Measurements from ENCODE around the gene ELMO2.

The ELMO2 gene

DNA sequence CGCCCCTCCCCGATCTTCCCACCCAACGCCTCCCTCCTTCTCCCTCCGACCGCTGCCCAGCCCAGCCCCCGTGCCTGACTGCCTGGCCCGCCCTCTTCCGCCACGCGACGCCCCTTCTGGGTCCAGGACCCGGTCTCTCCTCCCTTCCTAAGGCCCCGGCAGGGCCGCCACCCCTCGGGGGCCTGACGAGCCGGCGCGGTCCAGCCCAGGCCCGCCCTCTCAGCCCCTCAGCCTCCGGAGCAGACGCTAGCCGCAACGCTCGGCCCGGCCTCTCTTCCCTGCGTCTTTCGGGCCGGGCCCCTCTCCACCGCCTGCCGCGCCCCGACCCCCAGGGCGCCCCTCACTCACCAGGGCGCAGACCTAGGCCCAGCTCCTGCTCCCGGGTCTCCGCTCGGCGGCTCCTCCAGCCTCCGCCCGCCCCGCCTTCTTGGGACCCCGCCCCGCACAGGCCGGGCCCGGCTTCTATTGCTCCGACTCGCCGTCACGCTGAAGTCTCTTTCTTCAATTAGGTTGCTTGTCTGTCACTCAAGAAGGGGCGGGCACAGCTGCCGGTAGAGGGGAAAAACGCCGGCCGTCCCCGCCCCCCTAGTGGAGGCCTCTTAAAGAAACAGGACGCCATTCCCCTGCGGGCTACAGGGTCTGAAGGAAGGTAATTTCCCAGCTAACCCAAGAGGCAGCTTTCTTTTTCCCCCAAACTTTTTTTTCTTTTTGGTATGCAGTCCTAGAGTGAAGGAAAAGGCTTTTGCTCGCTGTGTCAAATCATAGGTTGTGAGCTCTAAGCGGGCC is at the start of gene ELMO2:
ELMO2 (minus strand) TSS at position 416 of the 786 bp plus-strand sequence. CDS start 12,133 bp downstream, outside the sequence.
- DNase-seq, result peak; percentile 90 to 91

- DNase-seq, result no peak
Observed at GRCh38 chr20:46455729-46456128, 49.3 kb upstream of the ELMO2 start.

- no peak for DNase-seq
Observed at GRCh38 chr20:46446851-46447250, 40.4 kb upstream of the ELMO2 start.

DNA sequence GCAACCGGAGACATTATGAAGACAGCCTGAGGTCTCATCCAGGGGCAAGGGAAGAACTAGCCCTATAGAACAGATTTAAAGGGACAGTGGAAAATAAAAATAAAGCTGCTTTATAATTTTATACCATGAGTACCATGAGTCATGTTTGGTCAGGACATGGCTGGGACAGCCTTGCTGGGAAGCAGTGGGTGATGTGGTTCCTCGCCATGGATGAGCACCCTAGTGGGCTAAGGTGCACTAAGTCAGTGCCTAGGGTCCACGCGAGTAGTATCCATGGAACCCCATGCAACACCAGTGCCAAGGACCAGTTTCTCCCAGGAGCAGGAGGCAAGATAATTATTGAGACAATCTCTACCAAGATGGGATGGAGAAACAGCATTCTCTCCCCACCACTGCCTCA is 33.4 kb upstream of the ELMO2 start:
- no peak for DNase-seq

GRCh38 chr20:46438156-46438750 is 31.8 kb upstream of the ELMO2 start:
- no peak for DNase-seq

- no peak for DNase-seq
Observed at GRCh38 chr20:46435146-46435545, 28.7 kb upstream of the ELMO2 start.

DNA sequence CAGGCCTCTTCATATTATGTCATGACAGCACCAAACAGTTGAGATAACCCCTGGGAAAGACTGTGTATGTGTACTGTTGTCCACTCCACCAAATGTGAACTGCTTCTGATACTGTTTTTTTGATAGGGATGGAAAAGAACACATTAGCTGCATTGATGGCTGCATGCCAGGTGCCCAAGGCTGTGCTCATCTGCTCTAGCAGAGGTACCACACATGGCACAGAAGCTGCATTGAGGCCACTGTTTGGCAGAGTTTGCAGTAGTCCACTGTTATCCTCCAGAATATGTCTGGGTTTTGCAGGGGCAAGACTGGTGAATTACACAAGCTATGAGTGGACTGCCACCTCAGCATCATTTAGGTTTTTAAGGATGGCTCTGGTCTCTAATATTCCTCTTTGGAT is 28.2 kb upstream of the ELMO2 start:
- DNase-seq, result no peak

GRCh38 chr20:46433051-46433450 is 26.6 kb upstream of the ELMO2 start:
- no peak for DNase-seq

DNA sequence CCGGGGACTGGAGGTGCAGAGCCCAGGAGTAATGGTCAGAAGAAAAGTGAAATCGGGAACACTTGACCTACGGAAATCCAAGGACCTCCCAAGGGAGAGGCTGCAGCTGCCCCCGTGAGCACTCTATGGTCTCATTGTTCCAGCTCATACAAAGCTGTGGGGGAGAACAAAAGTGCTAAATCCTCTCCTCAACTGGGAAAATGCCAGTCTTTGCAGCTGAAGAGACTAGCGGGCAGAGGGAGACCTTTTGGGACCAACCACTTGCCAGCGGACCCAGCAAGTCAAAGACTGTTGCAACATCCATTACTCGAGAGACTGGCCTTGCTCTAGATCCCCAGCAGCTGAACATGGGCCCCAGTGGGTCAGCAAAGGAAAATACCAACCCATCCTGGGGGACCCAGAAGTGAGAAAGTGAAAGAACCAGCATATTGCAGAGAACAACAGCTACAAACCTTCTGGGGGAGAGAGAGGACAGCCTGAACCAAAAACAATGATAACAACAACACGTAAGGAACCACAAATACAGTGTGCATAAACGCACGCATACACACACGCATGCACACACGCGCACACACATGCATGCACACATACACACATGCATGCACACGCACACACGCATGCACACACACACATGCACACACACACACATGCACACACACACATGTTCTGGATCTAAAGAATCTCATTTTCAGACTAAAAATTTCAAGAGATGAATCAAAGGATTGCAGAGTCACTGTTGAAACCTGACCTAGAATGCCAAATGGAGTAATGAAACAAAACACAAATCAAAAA is 24.7 kb upstream of the ELMO2 start:
- no peak for DNase-seq

DNA sequence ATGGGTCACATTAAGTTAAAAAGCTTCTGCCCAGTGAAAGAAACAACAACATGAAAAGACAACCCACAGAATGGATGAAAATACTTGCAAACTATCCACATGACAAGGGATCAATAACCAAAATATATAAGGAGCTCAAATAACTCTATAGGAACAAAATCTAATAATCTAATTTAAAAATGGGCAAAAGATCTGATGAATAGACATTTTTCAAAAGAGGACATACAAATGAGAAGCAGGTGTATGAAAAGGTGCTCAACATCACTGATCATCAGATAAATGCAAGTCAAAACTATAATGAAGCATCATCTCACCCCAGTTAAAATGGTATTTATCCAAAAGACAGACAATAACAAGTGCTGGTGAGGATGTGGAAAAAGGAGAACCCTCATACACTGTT is 21.0 kb upstream of the ELMO2 start:
- no peak for DNase-seq

GRCh38 chr20:46423882-46424482 is 17.6 kb upstream of the ELMO2 start:
- DNase-seq, result no peak

- no peak for DNase-seq
Observed at GRCh38 chr20:46423342-46423741, 16.9 kb upstream of the ELMO2 start.

DNA sequence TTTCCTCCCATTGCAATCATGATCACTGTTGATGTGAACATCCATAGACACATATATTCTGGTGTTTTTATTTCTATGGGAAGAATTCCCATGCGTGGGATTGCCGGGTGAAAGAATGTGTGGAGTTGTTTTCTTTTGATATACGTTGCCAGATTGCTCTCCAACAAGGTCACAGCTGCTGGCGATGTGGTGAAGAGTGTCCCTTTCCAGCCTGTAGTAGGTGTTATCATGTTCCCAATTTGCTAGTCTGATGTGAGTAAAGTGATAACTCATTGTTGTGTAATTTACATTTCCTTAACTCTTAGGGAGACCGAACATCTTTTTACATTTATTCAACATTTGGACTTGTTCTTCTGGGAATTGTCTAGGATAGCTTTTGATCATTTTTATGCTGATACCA is 14.5 kb upstream of the ELMO2 start:
- DNase-seq, result no peak

DNA sequence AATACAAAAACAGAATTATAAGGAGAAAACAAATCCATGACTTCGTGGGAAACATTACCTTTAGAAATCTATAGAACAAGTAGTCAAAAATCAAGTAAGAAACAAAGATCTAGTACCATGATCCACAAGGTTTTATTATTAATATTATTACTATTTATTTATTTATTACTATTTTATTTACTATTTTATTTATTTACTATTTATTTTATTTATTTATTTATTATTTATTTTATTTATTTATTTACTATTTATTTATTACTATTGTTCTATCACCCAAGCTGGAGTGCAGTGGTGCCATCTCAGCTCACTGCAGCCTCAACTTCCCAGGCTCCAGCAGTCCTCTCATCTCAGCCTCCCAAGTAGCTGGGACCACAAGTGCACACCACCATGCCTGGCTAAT is 13.5 kb upstream of the ELMO2 start:
- DNase-seq, result no peak

GRCh38 chr20:46416839-46417238 is 10.4 kb upstream of the ELMO2 start:
- no peak for DNase-seq

DNA sequence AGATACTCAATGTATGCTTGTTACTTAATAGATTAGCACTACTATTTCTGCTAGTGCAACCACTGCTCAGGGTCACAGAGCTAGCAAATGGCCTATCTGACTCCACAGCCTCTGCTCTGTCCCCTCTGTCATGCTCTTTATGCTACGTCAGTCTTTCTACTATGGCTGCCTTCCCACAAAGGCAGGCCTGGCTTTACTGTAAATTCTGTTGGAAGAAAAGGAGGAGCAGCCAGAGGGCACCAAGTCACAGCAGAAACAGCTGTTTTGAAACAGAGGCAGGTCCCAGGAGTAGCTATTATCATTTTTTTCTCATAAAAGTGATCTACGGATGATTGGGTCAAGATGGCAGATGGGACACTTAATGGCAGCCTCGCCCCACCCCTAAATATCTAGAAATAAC is 10.0 kb upstream of the ELMO2 start:
- no peak for DNase-seq

- no peak for DNase-seq
Observed at GRCh38 chr20:46415773-46416172, 9.4 kb upstream of the ELMO2 start.

DNA sequence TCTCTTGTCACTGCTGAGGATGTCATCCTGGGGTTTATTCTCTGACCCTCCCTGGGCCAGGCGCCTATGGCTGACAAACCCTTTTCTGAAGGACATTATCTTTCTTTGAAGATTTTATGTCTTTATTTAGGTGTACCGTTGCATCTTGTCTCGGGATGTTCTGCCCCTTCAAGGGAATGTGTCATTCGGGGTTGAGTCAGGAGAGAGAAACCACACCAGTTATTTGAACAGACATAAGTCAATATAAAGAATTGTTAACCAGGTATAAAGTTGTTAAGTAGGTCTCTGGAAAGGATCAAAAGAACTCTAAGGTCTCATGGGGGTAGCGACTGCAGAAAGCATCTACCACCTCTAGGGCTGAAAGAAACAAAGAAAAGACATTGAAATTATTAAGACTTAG is 8.2 kb upstream of the ELMO2 start:
- no peak for DNase-seq

- no peak for DNase-seq
Observed at GRCh38 chr20:46411637-46412036, 5.2 kb upstream of the ELMO2 start.

GRCh38 chr20:46408281-46408731 is 1.9 kb upstream of the ELMO2 start:
- DNase-seq, result no peak

DNA sequence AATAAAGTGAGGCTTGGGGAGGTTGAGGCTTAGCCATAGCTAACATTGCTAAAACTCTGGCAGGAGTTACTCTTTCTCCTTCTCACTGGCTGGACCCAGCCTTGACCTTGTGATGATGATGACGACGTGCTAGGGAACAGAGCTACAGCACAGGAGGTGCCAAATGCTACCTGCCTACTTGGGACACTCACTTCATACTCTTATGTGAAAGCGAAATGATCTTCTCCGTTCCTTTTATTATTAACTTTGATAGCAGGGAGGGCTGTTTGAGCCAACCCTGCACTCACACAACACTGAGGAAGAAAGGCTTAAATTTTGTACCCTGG is 1.2 kb upstream of the ELMO2 start:
- DNase-seq, result no peak

- DNase-seq, result peak; percentile 79 to 84
Observed at GRCh38 chr20:46406986-46407670, 713 bp upstream of the ELMO2 start.

DNA sequence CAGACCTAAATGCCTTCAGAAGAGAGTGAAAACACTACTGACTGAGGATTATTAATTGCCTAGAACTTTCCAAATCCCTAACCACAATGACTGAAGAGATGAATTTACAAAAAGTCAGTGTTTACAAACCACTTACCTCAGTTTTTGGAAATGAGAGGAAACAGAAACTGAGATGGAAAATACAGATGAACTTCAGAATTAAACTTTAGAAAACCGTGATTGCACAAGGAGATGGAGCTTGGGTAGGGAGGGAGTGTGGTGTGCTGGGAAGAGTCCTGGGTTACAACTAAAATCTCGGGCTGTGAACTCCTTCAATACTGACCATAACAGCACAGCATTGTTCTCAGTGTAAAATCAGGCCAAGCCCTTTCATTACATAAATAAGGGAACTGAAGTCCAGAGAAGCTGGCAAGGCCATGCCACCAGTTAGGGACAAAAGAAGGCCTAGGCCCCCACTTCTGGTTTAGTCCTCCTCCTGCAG is 4.0 kb downstream of the ELMO2 start:
- DNase-seq, result no peak

Data from stimulated activated CD4-positive, alpha-beta T cell treated with anti-CD3 and anti-CD28 coated beads, Interleukin-2, amount 100 ng/mL, for 48 hours (primary cell).